NCI-H2081 treated with DMSO at 0.1 percent for 48 hours (cell line): ENCODE measurements around the gene MRPS10.
"Not testable (repeated sequence)": the region's sequence is repeated elsewhere in the genome, so short reads cannot be mapped to it uniquely, and the experiment has no call there.

Experiments used
- DNase-seq: peaks from one replicate; lab custom pipeline; 2025; lab: John Stamatoyannopoulos, UW

Gene MRPS10

GRCh38 chr6:42207559-42207958 is 10.1 kb downstream of the MRPS10 start:
- not testable (repeated sequence) for DNase-seq

- DNase-seq, result no peak
Measured at GRCh38 chr6:42204768-42205282, 12.8 kb downstream of the MRPS10 start.

GRCh38 chr6:42203183-42203582 is 14.5 kb downstream of the MRPS10 start:
- DNase-seq, result no peak

GRCh38 chr6:42202131-42202915 is 15.3 kb downstream of the MRPS10 start:
- DNase-seq, result not testable (repeated sequence)

- DNase-seq, result no peak
Measured at GRCh38 chr6:42201382-42201781, 16.3 kb downstream of the MRPS10 start.

GRCh38 chr6:42200035-42200434 is 17.6 kb downstream of the MRPS10 start:
- DNase-seq, result no peak

- DNase-seq, result no peak
Measured at GRCh38 chr6:42199106-42199981, 18.3 kb downstream of the MRPS10 start.

- no peak for DNase-seq
Measured at GRCh38 chr6:42197555-42198362, 19.9 kb downstream of the MRPS10 start.

- no peak for DNase-seq
Measured at GRCh38 chr6:42195415-42195814, 22.2 kb downstream of the MRPS10 start.

- no peak for DNase-seq
Measured at GRCh38 chr6:42194056-42194455, 23.6 kb downstream of the MRPS10 start.

GRCh38 chr6:42193491-42193894 is 24.2 kb downstream of the MRPS10 start:
- DNase-seq, result no peak

GRCh38 chr6:42192385-42192784 is 25.3 kb downstream of the MRPS10 start:
- not testable (repeated sequence) for DNase-seq

- no peak for DNase-seq
Measured at GRCh38 chr6:42190554-42191183, 27.0 kb downstream of the MRPS10 start.

GRCh38 chr6:42188406-42188805 is 29.3 kb downstream of the MRPS10 start:
- no peak for DNase-seq

- no peak for DNase-seq
Measured at GRCh38 chr6:42185597-42185996, 32.1 kb downstream of the MRPS10 start.

- DNase-seq, result no peak
Measured at GRCh38 chr6:42184475-42184874, 33.2 kb downstream of the MRPS10 start.

GRCh38 chr6:42182101-42182500 is 35.6 kb downstream of the MRPS10 start:
- no peak for DNase-seq

- no peak for DNase-seq
Measured at GRCh38 chr6:42179945-42180313, 37.7 kb downstream of the MRPS10 start.

- no peak for DNase-seq
Measured at GRCh38 chr6:42179261-42179944, 38.3 kb downstream of the MRPS10 start.

- no peak for DNase-seq
Measured at GRCh38 chr6:42177514-42178364, 39.9 kb downstream of the MRPS10 start.
